NT2/D1 (cell line): ENCODE results near the gene HTT.

ENCODE experiments used
- SUZ12 ChIP-seq: IDR thresholded peaks from 2 replicates; pipeline ENCODE4 v1.6.1; 2011; ENCODE audit not compliant: insufficient read length, insufficient read depth; ENCODE audit errors: extremely low read depth
- YY1 ChIP-seq: IDR thresholded peaks from 2 replicates; pipeline ENCODE4 v1.6.1; 2011; ENCODE audit not compliant: insufficient read length, insufficient read depth
- ZNF274 ChIP-seq: IDR thresholded peaks from 2 replicates; pipeline ENCODE4 v1.6.1; 2011; ENCODE audit warnings: mild to moderate bottlenecking, low read depth, low read length

DNA sequence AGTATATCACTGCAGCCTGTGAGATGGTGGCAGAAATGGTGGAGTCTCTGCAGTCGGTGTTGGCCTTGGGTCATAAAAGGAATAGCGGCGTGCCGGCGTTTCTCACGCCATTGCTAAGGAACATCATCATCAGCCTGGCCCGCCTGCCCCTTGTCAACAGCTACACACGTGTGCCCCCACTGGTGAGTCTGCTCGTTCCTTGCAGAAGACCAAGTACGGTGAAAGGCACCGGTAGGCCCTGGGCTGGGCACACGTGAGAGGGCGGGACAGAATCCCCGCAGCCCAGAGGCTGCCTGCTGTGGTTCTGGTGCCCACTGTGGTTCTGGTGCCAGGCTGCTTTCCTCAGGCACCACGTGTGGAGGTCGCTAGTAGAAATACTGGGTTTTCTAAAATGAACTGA lies 143.3 kb downstream of the HTT start:
- TF ChIP-seq ZNF274: no peak
- no peak for TF ChIP-seq YY1
- TF ChIP-seq SUZ12: no peak
